BLaER1 treated with 17β-estradiol and CSF1 and Interleukin-3, amounts not matched to agents 10 nM and 100 nM (cell line): ENCODE data around the gene TFPT.

Experiments used
- H3K27ac ChIP-seq, 11 experiments: shearing (Covaris generic); formaldehyde crosslinking; 2 replicates each; pipeline ENCODE4 v1.8.1; 2022
- H3K27me3 ChIP-seq, 11 experiments: shearing (Covaris generic); formaldehyde crosslinking; 2 replicates each; pipeline ENCODE4 v1.8.1; 2022
- H3K36me3 ChIP-seq, 11 experiments: shearing (Covaris generic); formaldehyde crosslinking; 2 replicates each; pipeline ENCODE4 v1.8.1; 2022
- H3K4me1 ChIP-seq, 10 experiments: shearing (Covaris generic); formaldehyde crosslinking; 2 replicates each; pipeline ENCODE4 v1.8.1; 2022
- H3K4me2 ChIP-seq, 11 experiments: shearing (Covaris generic); formaldehyde crosslinking; 2 replicates each; pipeline ENCODE4 v1.8.1; 2022
- H3K4me3 ChIP-seq, 10 experiments: shearing (Covaris generic); formaldehyde crosslinking; 2 replicates each; pipeline ENCODE4 v1.8.1; 2022
- H3K9ac ChIP-seq, 11 experiments: shearing (Covaris generic); formaldehyde crosslinking; 2 replicates each; pipeline ENCODE4 v1.8.1; 2022
- H3K9me3 ChIP-seq, 11 experiments: shearing (Covaris generic); formaldehyde crosslinking; replicated peaks in 1 of 11; 2 replicates each; pipeline ENCODE4 v1.8.1; 2022
- H4K20me1 ChIP-seq, 11 experiments: shearing (Covaris generic); formaldehyde crosslinking; 2 replicates each; pipeline ENCODE4 v1.8.1; 2022
- Cebpa-rat ChIP-seq, 11 experiments: shearing (Covaris generic); IDR thresholded peaks; 2 replicates each; pipeline ENCODE4 v1.8.1; 2022

The TFPT gene

DNA sequence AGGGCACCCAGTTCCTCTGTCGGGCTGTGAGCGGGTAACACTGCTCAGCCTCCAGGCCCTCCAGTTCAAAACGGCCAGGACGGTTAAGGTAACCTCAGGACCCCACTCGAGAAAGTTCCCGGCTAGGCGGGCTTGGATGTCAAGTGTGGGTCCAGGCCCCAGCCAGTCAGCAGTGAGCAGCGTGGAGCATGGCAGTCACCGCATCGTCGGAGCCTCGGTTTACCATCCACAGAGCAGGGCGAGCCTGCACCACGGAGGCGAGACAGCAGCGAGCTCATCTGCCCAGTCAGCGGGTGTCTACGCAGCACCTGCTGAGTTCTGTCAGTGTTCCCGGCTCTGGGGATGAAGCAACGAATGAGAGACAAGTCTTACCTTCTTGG lies 14.2 kb upstream of the TFPT start:
- Histone ChIP-seq H3K4me3 (no peak overlapping the region), H4K20me1 (peaks cover 0 to 36% (median 0%) of the 10 kb centered on the region in 11 experiments; a peak in 5 of 22 replicates), H3K36me3 (peaks cover 69 to 89% (median 77%) of the 10 kb centered on the region in 11 experiments), H3K9me3 (no peaks in the 10 kb centered on the region), H3K27ac (no peak overlapping the region), H3K4me2 (no peak overlapping the region), H3K4me1 (no peaks in the 10 kb centered on the region), H3K9ac (no peak overlapping the region), H3K27me3 (no peaks in the 10 kb centered on the region)
- TF ChIP-seq Cebpa-rat (IDR thresholded peaks at IDR 0.05), result no peak

DNA sequence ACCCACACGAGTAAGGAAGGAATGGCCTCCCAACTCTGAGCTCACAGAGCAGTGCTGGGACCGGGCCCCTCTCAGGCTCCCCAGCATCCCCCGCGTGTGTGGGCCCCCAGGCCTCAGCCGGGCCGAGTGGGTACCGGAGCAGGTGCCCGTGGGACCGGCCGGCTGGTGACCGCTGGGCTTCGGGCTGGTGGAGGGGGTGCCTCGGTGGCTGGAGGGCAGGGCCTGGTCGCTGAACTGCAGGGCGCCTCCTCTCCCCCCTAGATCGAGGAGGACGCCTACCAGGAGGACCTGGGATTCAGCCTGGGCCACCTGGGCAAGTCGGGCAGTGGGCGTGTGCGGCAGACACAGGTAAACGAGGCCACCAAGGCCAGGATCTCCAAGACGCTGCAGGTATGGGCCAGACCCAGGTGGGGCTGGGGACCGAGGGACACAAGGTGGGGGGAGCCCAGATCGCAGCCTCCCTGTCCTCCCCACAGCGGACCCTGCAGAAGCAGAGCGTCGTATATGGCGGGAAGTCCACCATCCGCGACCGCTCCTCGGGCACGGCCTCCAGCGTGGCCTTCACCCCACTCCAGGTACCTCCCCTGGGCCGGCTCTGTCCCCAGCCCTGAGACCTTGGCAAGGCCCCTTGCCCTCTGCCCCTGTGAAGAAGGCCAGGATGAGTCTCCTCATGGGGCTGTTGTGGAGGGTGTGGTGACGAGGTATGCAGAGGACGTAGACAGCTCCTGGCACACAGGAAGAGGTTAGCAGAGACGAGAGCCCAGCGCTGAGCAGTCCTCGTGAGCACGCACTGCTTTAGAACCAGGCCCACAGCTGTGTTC lies 13.5 kb upstream of the TFPT start:
- no peak overlapping the region for H3K27ac ChIP-seq
- TF ChIP-seq Cebpa-rat (IDR thresholded peaks at IDR 0.05), result no peak
- no peak overlapping the region for H3K4me3 ChIP-seq
- peaks cover 0 to 42% (median 0%) of the 10 kb centered on the region in 11 experiments; a peak in 5 of 22 replicates for H4K20me1 ChIP-seq
- no peak overlapping the region for H3K4me2 ChIP-seq
- no peaks in the 10 kb centered on the region for H3K4me1 ChIP-seq
- H3K27me3 ChIP-seq, result no peaks in the 10 kb centered on the region
- H3K9ac ChIP-seq, result no peak overlapping the region; a peak in 1 of 22 replicates
- H3K9me3 ChIP-seq, result no peaks in the 10 kb centered on the region
- peaks cover 75 to 95% (median 83%) of the 10 kb centered on the region in 11 experiments for H3K36me3 ChIP-seq

- Histone ChIP-seq H3K27ac (no peak overlapping the region), H3K27me3 (no peaks in the 10 kb centered on the region), H3K9me3 (no peaks in the 10 kb centered on the region), H4K20me1 (peaks cover 0 to 47% (median 0%) of the 10 kb centered on the region in 11 experiments; a peak in 5 of 22 replicates), H3K9ac (no peak overlapping the region), H3K4me1 (no peaks in the 10 kb centered on the region), H3K36me3 (peaks cover 81 to 100% (median 90%) of the 10 kb centered on the region in 11 experiments), H3K4me2 (no peak overlapping the region), H3K4me3 (no peak overlapping the region)
- TF ChIP-seq Cebpa-rat (IDR thresholded peaks at IDR 0.05), result no peak
These were observed 12.9 kb upstream of the TFPT start for GRCh38 chr19:54128441-54128725.

- Histone ChIP-seq H3K4me3 (no peak overlapping the region), H4K20me1 (peaks cover 0 to 48% (median 2%) of the 10 kb centered on the region in 11 experiments; a peak in 5 of 22 replicates), H3K4me1 (no peaks in the 10 kb centered on the region), H3K27ac (no peak overlapping the region), H3K9me3 (no peaks in the 10 kb centered on the region), H3K4me2 (no peak overlapping the region), H3K36me3 (peaks cover 86 to 100% (median 92%) of the 10 kb centered on the region in 11 experiments), H3K9ac (no peak overlapping the region), H3K27me3 (no peaks in the 10 kb centered on the region)
- TF ChIP-seq Cebpa-rat (IDR thresholded peaks at IDR 0.05), result no peak
These were observed 12.4 kb upstream of the TFPT start for GRCh38 chr19:54127688-54128440.

DNA sequence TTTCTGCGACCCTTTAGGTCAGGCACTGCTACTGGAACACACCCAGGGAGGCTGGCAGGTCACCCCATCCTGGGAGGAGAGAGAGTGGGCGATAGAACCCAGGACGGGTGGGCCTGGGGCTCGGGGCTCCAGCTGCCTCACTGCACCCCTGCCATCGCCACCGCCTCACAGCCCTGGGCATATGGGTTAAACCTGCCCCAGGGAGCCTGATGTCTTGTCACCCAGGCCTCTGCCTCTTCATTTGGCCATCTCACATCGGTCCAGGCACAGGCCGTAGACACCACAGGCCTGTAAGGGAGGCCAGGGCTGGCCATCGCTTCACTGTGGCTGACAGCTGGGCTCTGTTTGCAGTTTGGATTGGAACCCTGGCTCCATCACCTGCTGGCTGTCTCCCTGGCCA lies 10.3 kb upstream of the TFPT start:
- H3K9me3 ChIP-seq, result no peaks in the 10 kb centered on the region
- no peaks in the 10 kb centered on the region for H3K4me1 ChIP-seq
- no peaks in the 10 kb centered on the region for H3K27me3 ChIP-seq
- TF ChIP-seq Cebpa-rat (IDR thresholded peaks at IDR 0.05), result no peak
- no peak overlapping the region for H3K4me2 ChIP-seq
- no peak overlapping the region for H3K27ac ChIP-seq
- H3K36me3 ChIP-seq, result peaks cover 88 to 98% (median 93%) of the 10 kb centered on the region in 11 experiments
- H4K20me1 ChIP-seq, result peaks cover 0 to 42% (median 6%) of the 10 kb centered on the region in 11 experiments; a peak in 4 of 22 replicates
- H3K4me3 ChIP-seq, result no peak overlapping the region
- 0 out of 22 replicates have a peak overlapping the region, but pooled peaks of 1 of the 11 experiments have one; percentile 6 for H3K9ac ChIP-seq

GRCh38 chr19:54124393-54124792 lies 8.9 kb upstream of the TFPT start:
- Histone ChIP-seq H3K9me3 (no peaks in the 10 kb centered on the region), H3K4me1 (no peaks in the 10 kb centered on the region), H3K9ac (no peak overlapping the region), H3K27me3 (no peaks in the 10 kb centered on the region), H3K36me3 (peaks cover 94 to 100% (median 98%) of the 10 kb centered on the region in 11 experiments), H3K27ac (no peak overlapping the region), H3K4me2 (no peak overlapping the region), H3K4me3 (no peak overlapping the region), H4K20me1 (peaks cover 0 to 41% (median 10%) of the 10 kb centered on the region in 11 experiments; a peak in 5 of 22 replicates)
- no peak for TF ChIP-seq Cebpa-rat (IDR thresholded peaks at IDR 0.05)

DNA sequence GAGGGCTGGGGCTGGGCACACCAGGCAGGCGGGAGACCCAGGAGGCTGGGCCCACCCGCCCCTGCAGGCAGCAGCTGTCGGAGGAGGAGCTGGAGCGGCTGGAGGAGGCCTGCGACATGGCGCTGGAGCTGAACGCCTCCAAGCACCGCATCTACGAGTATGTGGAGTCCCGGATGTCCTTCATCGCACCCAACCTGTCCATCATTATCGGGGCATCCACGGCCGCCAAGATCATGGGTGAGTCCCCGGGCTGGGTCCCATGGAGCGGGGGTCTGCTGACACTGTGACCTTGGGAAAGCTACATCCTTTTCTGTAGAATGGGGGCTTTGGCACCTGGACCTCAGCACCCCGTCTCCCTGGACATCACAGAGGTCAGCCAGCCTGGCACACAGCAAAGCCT lies 8.2 kb upstream of the TFPT start:
- H3K9me3 ChIP-seq, result no peaks in the 10 kb centered on the region
- peaks cover 0 to 42% (median 8%) of the 10 kb centered on the region in 11 experiments; a peak in 5 of 22 replicates for H4K20me1 ChIP-seq
- TF ChIP-seq Cebpa-rat (IDR thresholded peaks at IDR 0.05), result no peak
- H3K27ac ChIP-seq, result no peak overlapping the region
- H3K4me1 ChIP-seq, result no peaks in the 10 kb centered on the region
- H3K27me3 ChIP-seq, result no peaks in the 10 kb centered on the region
- H3K9ac ChIP-seq, result no peak overlapping the region
- peaks cover 93 to 100% (median 97%) of the 10 kb centered on the region in 11 experiments for H3K36me3 ChIP-seq
- H3K4me2 ChIP-seq, result no peak overlapping the region
- no peak overlapping the region for H3K4me3 ChIP-seq

DNA sequence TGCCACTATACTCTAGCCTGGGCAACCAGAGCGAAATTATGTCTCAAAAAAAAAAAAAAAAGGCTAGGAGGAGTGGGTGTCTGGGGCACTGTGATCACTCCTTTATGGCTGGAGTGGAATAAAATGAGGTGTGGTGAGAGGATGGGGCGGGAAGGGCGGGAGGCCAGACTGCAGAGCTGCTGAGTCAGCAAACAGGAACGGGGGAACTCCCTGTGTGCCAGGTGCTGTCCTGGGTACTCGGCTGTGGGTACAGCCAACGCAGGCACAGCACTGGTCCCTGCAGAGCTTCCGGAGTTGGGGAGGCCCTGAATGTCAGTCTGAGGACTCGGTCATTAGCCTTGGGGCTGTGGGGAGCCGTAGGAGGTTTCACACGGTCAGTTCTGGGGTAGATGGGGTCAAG lies 5.8 kb upstream of the TFPT start:
- H3K4me2 ChIP-seq, result no peak overlapping the region
- peaks cover 79 to 90% (median 83%) of the 10 kb centered on the region in 11 experiments for H3K36me3 ChIP-seq
- H4K20me1 ChIP-seq, result peaks cover 0 to 43% (median 15%) of the 10 kb centered on the region in 11 experiments; a peak in 7 of 22 replicates
- no peak overlapping the region for H3K4me3 ChIP-seq
- no peak overlapping the region for H3K27ac ChIP-seq
- no peaks in the 10 kb centered on the region for H3K9me3 ChIP-seq
- peaks cover 9 to 11% (median 10%) of the 10 kb centered on the region in 10 experiments for H3K4me1 ChIP-seq
- H3K9ac ChIP-seq, result no peak overlapping the region
- H3K27me3 ChIP-seq, result no peaks in the 10 kb centered on the region
- TF ChIP-seq Cebpa-rat (IDR thresholded peaks at IDR 0.05), result no peak
